SU-DHL-6 (cell line): ENCODE data around the gene CACNB4.

Experiments
- H2AFZ ChIP-seq: fragments of 200-600 bp; sonication (generic); 2 replicates; pipeline ENCODE4 v1.6.1; 2014; ENCODE audit warnings: low read depth, mild to moderate bottlenecking, moderate library complexity, mixed read lengths, antibody characterized with exemption, low read length; ENCODE audit not compliant: severe bottlenecking
- H3F3A ChIP-seq: fragments of 200-600 bp; shearing (Covaris generic); 2 replicates; pipeline ENCODE4 v1.6.0; 2016; ENCODE audit warnings: antibody characterized with exemption, mild to moderate bottlenecking; ENCODE audit not compliant: insufficient read depth
- H3K27ac ChIP-seq: fragments of 200-600 bp; sonication (generic); 2 replicates; pipeline ENCODE4 v1.5.1; 2016; ENCODE audit warnings: low read depth, mild to moderate bottlenecking, low read length, moderate library complexity, mixed read lengths
- H3K27me3 ChIP-seq: fragments of 200-600 bp; sonication (generic), shearing (Covaris generic); 2 replicates; pipeline ENCODE4 v1.6.0; 2014; ENCODE audit warnings: mild to moderate bottlenecking, low read length
- H3K36me3 ChIP-seq: fragments of 200-600 bp; sonication (generic); 2 replicates; pipeline ENCODE4 v1.6.1; 2014; ENCODE audit warnings: mild to moderate bottlenecking, low read length, mixed read lengths
- H3K4me2 ChIP-seq: fragments of 300-600, 200-600 bp; shearing (Covaris generic), sonication (generic); 2 replicates; pipeline ENCODE4 v1.6.0; 2014; ENCODE audit warnings: low read length, low read depth, mild to moderate bottlenecking; ENCODE audit not compliant: poor library complexity, severe bottlenecking
- H3K4me3 ChIP-seq: fragments of 200-600 bp; sonication (generic); 2 replicates; pipeline ENCODE4 v1.5.1; 2014; ENCODE audit warnings: antibody characterized with exemption, low read length, mild to moderate bottlenecking, mixed read lengths; ENCODE audit not compliant: insufficient read depth, poor library complexity, severe bottlenecking
- H3K79me2 ChIP-seq: fragments of 200-600 bp; sonication (generic); 2 replicates; pipeline ENCODE4 v1.6.1; 2014; ENCODE audit warnings: mild to moderate bottlenecking, low read length, moderate library complexity; ENCODE audit not compliant: insufficient read depth
- H3K9ac ChIP-seq: fragments of 200-600 bp; sonication (generic); 2 replicates; pipeline ENCODE4 v1.7.0; 2014; ENCODE audit warnings: mild to moderate bottlenecking, low read length
- H3K9me2 ChIP-seq: fragments of 200-600 bp; sonication (generic); replicated peaks from 2 replicates; pipeline ENCODE4 v1.6.1; 2014; ENCODE audit warnings: low read length; ENCODE audit not compliant: insufficient read depth
- H3K9me3 ChIP-seq: fragments of 200-600 bp; sonication (generic); 2 replicates; pipeline ENCODE4 v1.6.1; 2014; ENCODE audit warnings: low read length, mixed read lengths; ENCODE audit not compliant: insufficient read depth
- H4K20me1 ChIP-seq: fragments of 200-600 bp; sonication (generic); 2 replicates; pipeline ENCODE4 v1.6.1; 2014; ENCODE audit warnings: low read depth, mild to moderate bottlenecking, antibody characterized with exemption, low read length, moderate library complexity, mixed read lengths
- EZH2phosphoT487 ChIP-seq: fragments of 200-600 bp; sonication (generic), shearing (Covaris generic); conservative IDR thresholded peaks from 2 replicates; pipeline ENCODE4 v1.6.1; 2018; ENCODE audit warnings: mild to moderate bottlenecking, antibody characterized with exemption, low read length, moderate library complexity, mixed read lengths
- TF ChIP-seq, protein P1 (sequence below): fragments of 200-600 bp; sonication (generic); IDR thresholded peaks from one replicate; pipeline ENCODE4 v1.5.1; 2017; ENCODE audit warnings: antibody characterized with exemption, mild to moderate bottlenecking, low read length, moderate library complexity; ENCODE audit not compliant: insufficient read depth, poor library complexity, severe bottlenecking

The CACNB4 gene

GRCh38 chr2:151872463-151872862, 226.4 kb downstream of the CACNB4 start:
- H3K9me3 ChIP-seq, result no peaks in the 10 kb centered on the region
- no peak overlapping the region for H3K4me2 ChIP-seq
- no peaks in the 10 kb centered on the region for H3F3A ChIP-seq
- no peak overlapping the region for H2AFZ ChIP-seq
- H3K79me2 ChIP-seq, result no peaks in the 10 kb centered on the region
- H3K27ac ChIP-seq, result no peak overlapping the region
- no peaks in the 10 kb centered on the region for H4K20me1 ChIP-seq
- H3K9me2 ChIP-seq, result no peaks in the 10 kb centered on the region
- no peaks in the 10 kb centered on the region for H3K27me3 ChIP-seq
- H3K9ac ChIP-seq, result no peak overlapping the region
- no peak for TF ChIP-seq EZH2phosphoT487
- TF ChIP-seq, protein P1, sequence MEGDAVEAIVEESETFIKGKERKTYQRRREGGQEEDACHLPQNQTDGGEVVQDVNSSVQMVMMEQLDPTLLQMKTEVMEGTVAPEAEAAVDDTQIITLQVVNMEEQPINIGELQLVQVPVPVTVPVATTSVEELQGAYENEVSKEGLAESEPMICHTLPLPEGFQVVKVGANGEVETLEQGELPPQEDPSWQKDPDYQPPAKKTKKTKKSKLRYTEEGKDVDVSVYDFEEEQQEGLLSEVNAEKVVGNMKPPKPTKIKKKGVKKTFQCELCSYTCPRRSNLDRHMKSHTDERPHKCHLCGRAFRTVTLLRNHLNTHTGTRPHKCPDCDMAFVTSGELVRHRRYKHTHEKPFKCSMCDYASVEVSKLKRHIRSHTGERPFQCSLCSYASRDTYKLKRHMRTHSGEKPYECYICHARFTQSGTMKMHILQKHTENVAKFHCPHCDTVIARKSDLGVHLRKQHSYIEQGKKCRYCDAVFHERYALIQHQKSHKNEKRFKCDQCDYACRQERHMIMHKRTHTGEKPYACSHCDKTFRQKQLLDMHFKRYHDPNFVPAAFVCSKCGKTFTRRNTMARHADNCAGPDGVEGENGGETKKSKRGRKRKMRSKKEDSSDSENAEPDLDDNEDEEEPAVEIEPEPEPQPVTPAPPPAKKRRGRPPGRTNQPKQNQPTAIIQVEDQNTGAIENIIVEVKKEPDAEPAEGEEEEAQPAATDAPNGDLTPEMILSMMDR, result no peak
- no peak overlapping the region for H3K4me3 ChIP-seq
- H3K36me3 ChIP-seq, result no peaks in the 10 kb centered on the region

DNA sequence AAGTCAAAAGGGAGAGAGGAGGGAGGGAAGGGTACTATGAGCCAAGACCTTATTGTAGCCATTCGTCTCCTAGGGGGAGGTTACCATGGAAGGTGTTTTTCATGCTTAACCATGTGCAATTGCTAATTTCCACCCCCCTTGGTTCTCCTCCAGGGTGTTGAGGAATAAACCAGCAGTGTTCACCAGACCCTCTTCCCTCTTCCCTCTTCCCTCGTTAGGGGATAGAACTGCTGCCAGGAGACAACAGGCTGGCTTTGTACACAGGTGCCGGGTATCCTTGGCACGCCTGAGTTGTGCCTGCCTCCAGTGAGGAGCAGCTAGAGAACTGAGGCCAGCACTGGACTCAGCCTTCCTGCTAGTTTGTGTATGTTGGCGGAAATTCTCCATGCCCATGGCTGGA, 229.6 kb downstream of the CACNB4 start:
- no peaks in the 10 kb centered on the region for H3K79me2 ChIP-seq
- no peak overlapping the region for H3K27ac ChIP-seq
- H3K36me3 ChIP-seq, result no peaks in the 10 kb centered on the region
- TF ChIP-seq, protein P1, result no peak
- TF ChIP-seq EZH2phosphoT487, result no peak
- no peak overlapping the region for H3K9ac ChIP-seq
- H3K27me3 ChIP-seq, result no peaks in the 10 kb centered on the region
- no peak overlapping the region for H3K4me3 ChIP-seq
- H3K9me2 ChIP-seq, result no peaks in the 10 kb centered on the region
- H3K4me2 ChIP-seq, result no peak overlapping the region
- no peaks in the 10 kb centered on the region for H3K9me3 ChIP-seq
- H3F3A ChIP-seq, result no peaks in the 10 kb centered on the region
- H2AFZ ChIP-seq, result no peak overlapping the region
- H4K20me1 ChIP-seq, result no peaks in the 10 kb centered on the region

- H4K20me1 ChIP-seq, result no peaks in the 10 kb centered on the region
- no peak overlapping the region for H3K4me2 ChIP-seq
These were observed 236.1 kb downstream of the CACNB4 start for GRCh38 chr2:151862700-151863099.

More at GRCh38 chr2:151862700-151863099, 236.1 kb downstream of the CACNB4 start:
- TF ChIP-seq EZH2phosphoT487, result no peak
- TF ChIP-seq, protein P1, result no peak
- no peaks in the 10 kb centered on the region for H3K36me3 ChIP-seq
- H3K9me2 ChIP-seq, result no peaks in the 10 kb centered on the region
- H3K9me3 ChIP-seq, result no peaks in the 10 kb centered on the region
- H3K27me3 ChIP-seq, result no peaks in the 10 kb centered on the region
- no peak overlapping the region for H3K27ac ChIP-seq
- H3K79me2 ChIP-seq, result no peaks in the 10 kb centered on the region
- no peaks in the 10 kb centered on the region for H3F3A ChIP-seq
- H3K4me3 ChIP-seq, result no peak overlapping the region
- H2AFZ ChIP-seq, result no peak overlapping the region
- H3K9ac ChIP-seq, result no peak overlapping the region
